ENCODE data around the gene TGFBR1.

TGFBR1 gene

GRCh38 chr9:99143655-99144054 is 38.7 kb downstream of the TGFBR1 start:
- CTCF ChIA-PET = interaction anchor here (1.0 to 14.8 kb wide), 4 partner anchors 145 to 294 kb away, joined by 3 to 342 read pairs (median 72); no protein-coding TSS in a partner anchor
- POLR2A ChIA-PET = no interaction called here
- TF ChIP-seq CTCF (IDR thresholded peaks at IDR 0.05; ENCODE audit: insufficient read depth, low read length, missing control alignments) = no peak
- no peak for DNase-seq (ENCODE audit: low read depth, low spot score)
- no peak overlapping the region for H3K4me3 ChIP-seq (ENCODE audit: low read depth, low read length)

GRCh38 chr9:99144966-99145365 is 40.1 kb downstream of the TGFBR1 start:
- TF ChIP-seq CTCF (IDR thresholded peaks at IDR 0.05; ENCODE audit: insufficient read depth, low read length, missing control alignments) = no peak
- CTCF ChIA-PET = interaction anchor here (0.9 to 14.8 kb wide), 3 partner anchors 20 to 299 kb away, joined by 3 to 342 read pairs (median 3); no protein-coding TSS in a partner anchor
- no peak overlapping the region for H3K4me3 ChIP-seq (ENCODE audit: low read depth, low read length)
- POLR2A ChIA-PET = no interaction called here
- DNase-seq (ENCODE audit: low read depth, low spot score) = no peak

- no peak overlapping the region for H3K4me3 ChIP-seq (ENCODE audit: low read depth, low read length)
- ChIA-PET POLR2A (no interaction called here), CTCF (interaction anchor here (0.7 to 2.5 kb wide), 4 partner anchors 8 to 148 kb away, joined by 3 to 17 read pairs (median 11); no protein-coding TSS in a partner anchor)
- TF ChIP-seq CTCF (IDR thresholded peaks at IDR 0.05; ENCODE audit: insufficient read depth, low read length, missing control alignments) = no peak
- no peak for DNase-seq (ENCODE audit: low read depth, low spot score)
These were observed 41.7 kb downstream of the TGFBR1 start for GRCh38 chr9:99146574-99146973.

- DNase-seq (ENCODE audit: low read depth, low spot score) = no peak
- CTCF ChIA-PET = interaction anchor here (0.7 to 2.5 kb wide), 4 partner anchors 9 to 148 kb away, joined by 3 to 17 read pairs (median 11); no protein-coding TSS in a partner anchor
- no peak for TF ChIP-seq CTCF (IDR thresholded peaks at IDR 0.05; ENCODE audit: insufficient read depth, low read length, missing control alignments)
- POLR2A ChIA-PET = no interaction called here
- H3K4me3 ChIP-seq (ENCODE audit: low read depth, low read length) = no peak overlapping the region
These were observed 42.3 kb downstream of the TGFBR1 start for GRCh38 chr9:99147177-99147576.

GRCh38 chr9:99150451-99151171 is 45.7 kb downstream of the TGFBR1 start:
- no peak for DNase-seq (ENCODE audit: low read depth, low spot score)
- CTCF ChIA-PET = interaction anchor here (0.7 to 1.9 kb wide), 10 partner anchors 9 to 152 kb away, joined by 3 to 18 read pairs (median 5); no protein-coding TSS in a partner anchor
- POLR2A ChIA-PET = no interaction called here
- H3K4me3 ChIP-seq (ENCODE audit: low read depth, low read length) = no peak overlapping the region
- TF ChIP-seq CTCF (IDR thresholded peaks at IDR 0.05; ENCODE audit: insufficient read depth, low read length, missing control alignments) = no peak

- TF ChIP-seq CTCF (IDR thresholded peaks at IDR 0.05; ENCODE audit: insufficient read depth, low read length, missing control alignments) = no peak
- POLR2A ChIA-PET = no interaction called here
- CTCF ChIA-PET = interaction anchor here (1.2 to 2.8 kb wide), 7 partner anchors 9 to 305 kb away, joined by 3 to 14 read pairs (median 7); no protein-coding TSS in a partner anchor
- no peak overlapping the region for H3K4me3 ChIP-seq (ENCODE audit: low read depth, low read length)
- DNase-seq (ENCODE audit: low read depth, low spot score) = no peak
These were observed 49.4 kb downstream of the TGFBR1 start for GRCh38 chr9:99154356-99154755.
